Epithelial cell of proximal tubule (primary cell): ENCODE data around the gene ZNF518A. TPM values are rescaled to one million over a fixed set of nuclear protein-coding genes. Genes with fewer than 3 reads are reported as not detected.

Experiments
- DNase-seq: peaks from one replicate; pipeline ENCODE4 v3.0.0-alpha.2; 2011; ENCODE audit warnings: low read depth
- H3K4me3 ChIP-seq: 2 replicates; pipeline ENCODE4 v1.5.1; 2011; ENCODE audit warnings: low read depth, mild to moderate bottlenecking, low read length
- CTCF ChIP-seq: conservative IDR thresholded peaks from 2 replicates; pipeline ENCODE4 v1.5.1; 2012; ENCODE audit warnings: low read depth, mild to moderate bottlenecking, low read length
- total RNA-seq: library from RNA; depleted of rRNA; stranded (reverse); fragments of >200 nt; gene quantifications from 2 replicates; pipeline ENCODE4 v1.2.3, GENCODE V29; 2015

The ZNF518A gene
- total RNA-seq, 1 donor from 2014 or later = 9.1 TPM

GRCh38 chr10:96092999-96093767, 36.9 kb upstream of the ZNF518A start:
- TF ChIP-seq CTCF = no peak
- no peak for DNase-seq
- H3K4me3 ChIP-seq = no peak overlapping the region

- no peak for TF ChIP-seq CTCF
- DNase-seq = no peak
- no peak overlapping the region for H3K4me3 ChIP-seq
Observed at GRCh38 chr10:96093948-96094347, 36.1 kb upstream of the ZNF518A start.

- no peak overlapping the region for H3K4me3 ChIP-seq
- no peak for DNase-seq
- TF ChIP-seq CTCF = no peak
Observed at GRCh38 chr10:96096958-96097357, 33.1 kb upstream of the ZNF518A start.

GRCh38 chr10:96097865-96098264, 32.2 kb upstream of the ZNF518A start:
- no peak overlapping the region for H3K4me3 ChIP-seq
- TF ChIP-seq CTCF = no peak
- DNase-seq = no peak

- no peak for DNase-seq
- H3K4me3 ChIP-seq = no peak overlapping the region
- TF ChIP-seq CTCF = no peak
Observed at GRCh38 chr10:96107623-96108038, 22.5 kb upstream of the ZNF518A start.

- H3K4me3 ChIP-seq = no peak overlapping the region
- no peak for TF ChIP-seq CTCF
- DNase-seq = no peak
Observed at GRCh38 chr10:96112531-96112930, 17.6 kb upstream of the ZNF518A start.
